Muscle layer of colon (tissue), 2 donors: ENCODE results near the gene CD19.
A peak's percentile ranks its signal among the peaks of the same experiment; 100 is the strongest.
"Not testable (repeated sequence)": the region's sequence is repeated elsewhere in the genome, so short reads cannot be mapped to it uniquely, and the experiment has no call there.

Source experiments
- H3K27ac ChIP-seq: one replicate; pipeline ENCODE4 v1.7.0; 2013; ENCODE audit warnings: low read depth, mild to moderate bottlenecking, low read length, moderate library complexity
- H3K27me3 ChIP-seq, 2 donors: one replicate each; pipeline ENCODE4 v1.7.0; 2013; ENCODE audit warnings: low read length in 2 of 2, mild to moderate bottlenecking in 2 of 2; ENCODE audit not compliant: insufficient read depth in 2 of 2, control insufficient read depth in 1 of 2
- H3K36me3 ChIP-seq: one replicate; pipeline ENCODE4 v1.7.0; 2013; ENCODE audit warnings: mild to moderate bottlenecking, low read length; ENCODE audit not compliant: insufficient read depth
- H3K4me1 ChIP-seq: one replicate; pipeline ENCODE4 v1.7.0; 2013; ENCODE audit warnings: mild to moderate bottlenecking, low read length; ENCODE audit not compliant: insufficient read depth
- H3K4me3 ChIP-seq, 2 donors: one replicate each; pipeline ENCODE4 v1.7.0; 2013; ENCODE audit warnings: low read length in 2 of 2, low read depth in 1 of 2, mild to moderate bottlenecking in 1 of 2, moderate library complexity in 1 of 2
- H3K9ac ChIP-seq: one replicate; pipeline ENCODE4 v1.7.0; 2013; ENCODE audit warnings: low read length
- H3K9me3 ChIP-seq: one replicate; pipeline ENCODE4 v1.7.0; 2013; ENCODE audit warnings: mild to moderate bottlenecking, low read length
- donor health status: abdominal sarcoma.
- donor health status: Adenocarcinoma of cecum.

The CD19 gene

DNA sequence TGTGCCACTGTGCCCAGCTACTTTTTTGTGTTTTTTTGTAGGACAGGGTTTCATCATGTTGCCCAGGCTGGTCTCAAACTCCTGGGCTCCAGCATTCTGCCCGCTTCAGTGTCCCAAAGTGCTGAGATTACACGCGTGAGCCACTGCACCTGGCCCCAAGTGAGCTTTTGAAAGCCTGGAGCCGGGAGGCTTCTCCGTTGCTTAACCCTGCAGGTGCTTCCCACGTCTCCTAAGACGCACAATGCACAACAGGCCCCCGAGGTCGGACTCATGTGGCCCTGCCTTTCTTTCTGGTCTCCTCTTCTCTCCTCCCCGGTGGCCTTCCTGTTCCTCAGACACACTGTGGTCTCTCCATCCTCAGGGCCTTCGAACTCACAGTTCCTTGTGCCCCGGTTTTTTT lies 19.2 kb upstream of the CD19 start:
- H3K4me3 ChIP-seq = no peak overlapping the region
- no peaks in the 10 kb centered on the region for H3K9me3 ChIP-seq
- H3K27me3 ChIP-seq = no peaks in the 10 kb centered on the region
- no peak overlapping the region for H3K27ac ChIP-seq
- peaks cover 11% of the 10 kb centered on the region for H3K36me3 ChIP-seq
- H3K9ac ChIP-seq = no peak overlapping the region
- no peaks in the 10 kb centered on the region for H3K4me1 ChIP-seq

DNA sequence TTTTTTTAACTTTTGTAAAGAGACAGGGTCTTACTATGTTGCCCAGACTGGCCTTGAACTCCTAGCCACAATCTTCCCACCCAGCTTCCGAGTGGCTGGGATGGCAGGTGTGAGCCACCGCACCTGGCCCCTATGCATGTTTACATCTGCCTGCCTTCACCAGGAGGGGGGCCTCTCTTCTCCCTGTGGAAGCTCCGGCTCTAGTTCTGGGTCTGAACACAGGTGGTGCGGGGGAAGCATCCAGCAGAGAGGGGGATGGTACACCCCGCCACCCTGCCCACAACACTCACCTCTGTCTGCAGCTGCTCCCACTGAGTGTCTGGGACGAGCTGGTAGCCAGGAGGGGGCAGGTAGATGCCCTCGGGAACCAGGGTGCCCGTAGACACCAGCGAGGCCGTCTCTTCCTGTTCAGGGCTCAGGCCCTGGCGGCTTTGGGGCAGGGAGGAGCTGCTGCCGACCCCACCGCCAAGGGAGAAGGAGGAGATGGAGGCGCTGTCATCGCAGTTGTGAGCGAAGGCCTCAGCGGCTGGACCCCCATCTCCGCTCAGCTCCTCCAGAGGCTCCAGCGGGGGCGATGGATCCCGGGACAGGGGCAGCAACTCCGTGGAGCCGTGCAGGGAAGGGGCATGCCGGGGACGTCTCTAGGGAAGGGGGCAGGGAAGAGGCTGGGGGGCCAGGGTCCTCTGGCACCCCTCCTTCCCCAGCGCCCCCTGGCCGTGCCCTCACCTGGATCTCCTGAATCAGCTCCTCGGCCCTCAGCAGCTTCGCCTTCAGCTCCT lies 17.6 kb upstream of the CD19 start:
- H3K9me3 ChIP-seq = no peaks in the 10 kb centered on the region
- no peak overlapping the region for H3K9ac ChIP-seq
- no peaks in the 10 kb centered on the region for H3K4me1 ChIP-seq
- H3K27me3 ChIP-seq = no peaks in the 10 kb centered on the region
- peaks cover 14% of the 10 kb centered on the region for H3K36me3 ChIP-seq
- no peak overlapping the region for H3K27ac ChIP-seq
- H3K4me3 ChIP-seq = no peak overlapping the region

- Histone ChIP-seq H3K27ac (no peak overlapping the region), H3K9ac (no peak overlapping the region), H3K27me3 (no peaks in the 10 kb centered on the region), H3K4me3 (no peak overlapping the region), H3K4me1 (no peaks in the 10 kb centered on the region), H3K9me3 (no peaks in the 10 kb centered on the region), H3K36me3 (peaks cover 14% of the 10 kb centered on the region)
These were observed 16.6 kb upstream of the CD19 start for GRCh38 chr16:28915181-28915580.

- Histone ChIP-seq H3K36me3 (peaks cover 14% of the 10 kb centered on the region), H3K27ac (no peak overlapping the region), H3K9me3 (no peaks in the 10 kb centered on the region), H3K9ac (no peak overlapping the region), H3K4me3 (no peak overlapping the region), H3K4me1 (no peaks in the 10 kb centered on the region), H3K27me3 (no peaks in the 10 kb centered on the region)
These were observed 14.7 kb upstream of the CD19 start for GRCh38 chr16:28917095-28917494.

DNA sequence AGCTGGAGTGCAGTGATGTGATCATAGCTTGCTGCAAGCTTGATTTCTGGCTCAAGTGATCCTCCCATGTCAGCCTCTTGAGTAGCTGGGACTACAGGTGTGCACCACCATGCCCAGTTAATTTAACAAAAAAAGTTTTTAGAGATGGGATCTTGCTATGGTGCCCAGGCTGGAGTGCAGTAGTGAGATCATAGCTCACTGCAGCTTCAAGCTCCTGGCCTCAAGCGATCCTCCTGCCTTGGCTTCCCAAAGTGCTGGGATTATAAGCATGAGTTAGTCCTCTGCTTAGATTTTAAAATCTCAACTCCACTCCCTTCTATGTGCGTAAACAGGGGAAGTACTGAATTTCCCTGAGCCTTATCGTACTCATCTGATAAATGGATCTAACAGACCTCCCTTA lies 13.1 kb upstream of the CD19 start:
- Histone ChIP-seq H3K9me3 (no peaks in the 10 kb centered on the region), H3K27ac (no peak overlapping the region), H3K36me3 (peaks cover 14% of the 10 kb centered on the region), H3K9ac (no peak overlapping the region), H3K4me1 (no peaks in the 10 kb centered on the region), H3K4me3 (no peak overlapping the region), H3K27me3 (no peaks in the 10 kb centered on the region)

GRCh38 chr16:28923231-28923587 lies 8.6 kb upstream of the CD19 start:
- H3K4me3 ChIP-seq = no peak overlapping the region
- H3K27me3 ChIP-seq = no peaks in the 10 kb centered on the region
- H3K27ac ChIP-seq = no peak overlapping the region
- H3K4me1 ChIP-seq = peaks cover 6% of the 10 kb centered on the region
- H3K9me3 ChIP-seq = no peaks in the 10 kb centered on the region
- H3K9ac ChIP-seq = no peak overlapping the region
- peaks cover 6% of the 10 kb centered on the region for H3K36me3 ChIP-seq

DNA sequence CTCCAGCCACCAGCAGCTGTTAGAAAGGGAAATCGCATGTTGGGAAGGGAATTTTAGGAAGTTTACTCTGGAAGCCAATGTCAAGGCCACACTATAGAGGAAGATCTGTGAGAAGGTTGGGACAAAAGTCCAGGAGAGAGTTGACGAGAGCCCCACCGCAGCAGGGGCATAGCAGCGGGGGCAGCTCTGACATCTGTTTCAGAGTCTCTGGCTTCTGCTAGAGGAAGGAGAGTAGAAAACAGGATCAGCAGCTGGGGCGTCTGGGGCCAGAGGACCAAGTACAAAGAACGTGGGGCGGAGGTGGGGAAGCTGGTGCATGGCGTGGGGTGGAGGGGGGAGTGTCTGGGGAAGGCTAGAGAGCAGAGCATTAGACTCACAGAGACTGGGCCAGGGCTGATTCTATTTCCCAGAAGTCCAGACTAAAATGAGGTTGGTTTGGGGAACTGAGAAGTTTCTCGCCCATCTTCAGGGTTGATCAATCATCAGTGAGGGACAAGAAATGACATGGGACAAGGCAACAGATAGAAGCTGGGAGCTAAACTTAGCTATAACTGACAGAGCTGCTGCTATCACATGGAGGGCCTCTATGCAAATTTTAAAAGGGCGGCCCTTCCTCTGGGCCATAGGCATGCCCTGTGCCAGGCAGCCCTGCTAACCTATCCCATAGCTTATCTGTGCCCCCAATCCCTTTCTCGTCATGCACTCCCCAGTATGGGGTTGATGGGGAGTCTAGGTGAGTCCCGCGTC lies 7.9 kb upstream of the CD19 start:
- Histone ChIP-seq H3K27ac (no peak overlapping the region), H3K9ac (no peak overlapping the region), H3K4me3 (peak overlapping the region in 1 of 2 donors; percentile 82)

GRCh38 chr16:28924399-28924761 lies 7.4 kb upstream of the CD19 start:
- Histone ChIP-seq H3K36me3 (no peaks in the 10 kb centered on the region), H3K4me3 (peak overlapping the region; percentile 60 to 82), H3K9ac (no peak overlapping the region), H3K27me3 (no peaks in the 10 kb centered on the region), H3K4me1 (peaks cover 6% of the 10 kb centered on the region), H3K27ac (no peak overlapping the region), H3K9me3 (no peaks in the 10 kb centered on the region)

More for the DNA sequence above, 7.9 kb upstream of the CD19 start:
- Histone ChIP-seq H3K36me3 (peaks cover 3% of the 10 kb centered on the region), H3K9me3 (no peaks in the 10 kb centered on the region), H3K4me1 (peaks cover 6% of the 10 kb centered on the region), H3K27me3 (no peaks in the 10 kb centered on the region)

GRCh38 chr16:28924762-28925385 lies 6.9 kb upstream of the CD19 start, which contains the start of gene RABEP2:
TSS of gene RABEP2 (minus strand) at chr16:28925238. CDS start at chr16:28925163, 75 bp downstream.
- no peaks in the 10 kb centered on the region for H3K36me3 ChIP-seq
- no peaks in the 10 kb centered on the region for H3K9me3 ChIP-seq
- H3K27ac ChIP-seq = peak within 1 kb of the TSS; percentile 93
- no peaks in the 10 kb centered on the region for H3K27me3 ChIP-seq
- H3K4me1 ChIP-seq = peaks cover 6% of the 10 kb centered on the region
- H3K9ac ChIP-seq = peak within 1 kb of the TSS; percentile 99
- peak within 1 kb of the TSS; percentile 60 to 82 for H3K4me3 ChIP-seq

DNA sequence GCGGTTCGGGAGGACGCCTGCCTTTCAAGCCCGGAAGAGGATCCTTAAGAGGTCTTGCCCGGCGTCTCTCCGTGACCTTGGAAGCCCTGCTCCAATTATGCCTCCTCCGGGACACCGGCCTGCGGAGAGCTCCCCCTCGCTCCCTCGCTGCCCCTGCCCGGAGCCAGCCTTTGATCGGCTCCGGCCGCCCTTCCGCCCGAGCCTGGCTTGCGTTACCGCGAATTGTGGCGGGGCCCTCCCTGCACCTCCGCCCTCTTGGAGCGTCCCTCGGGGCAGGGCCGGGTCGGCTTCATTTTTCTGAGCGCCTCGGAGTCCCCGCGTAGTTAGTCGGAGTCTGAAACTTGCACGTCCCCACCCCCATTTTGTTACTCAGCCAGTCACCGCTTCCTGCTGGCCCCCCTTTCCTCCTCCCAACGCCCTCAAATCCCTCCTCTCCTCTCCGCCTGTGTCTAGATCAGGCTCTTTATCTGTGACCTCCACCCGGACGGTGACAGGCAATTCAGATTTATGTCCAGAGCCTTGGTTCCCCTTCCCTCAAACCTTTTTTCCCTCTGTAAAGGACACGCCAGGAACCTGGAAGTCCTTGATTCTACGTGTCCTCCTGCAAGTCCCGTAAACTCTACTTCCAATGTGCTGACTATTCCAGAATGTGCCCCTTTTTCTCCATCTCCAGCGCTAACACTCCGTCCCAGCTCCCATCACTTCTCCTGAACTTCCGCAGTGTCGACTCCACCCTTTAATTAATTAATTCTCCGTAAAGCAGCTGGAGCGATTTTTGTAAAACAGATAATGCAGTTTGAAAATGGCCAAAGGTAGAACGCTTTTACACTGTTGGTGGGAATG lies 6.2 kb upstream of the CD19 start:
- Histone ChIP-seq H3K9me3 (no peaks in the 10 kb centered on the region), H3K27ac (peak overlapping the region; percentile 93), H3K4me1 (peaks cover 6% of the 10 kb centered on the region), H3K27me3 (no peaks in the 10 kb centered on the region), H3K36me3 (no peaks in the 10 kb centered on the region), H3K4me3 (peak overlapping the region; percentile 60 to 82), H3K9ac (peak overlapping the region; percentile 99)

DNA sequence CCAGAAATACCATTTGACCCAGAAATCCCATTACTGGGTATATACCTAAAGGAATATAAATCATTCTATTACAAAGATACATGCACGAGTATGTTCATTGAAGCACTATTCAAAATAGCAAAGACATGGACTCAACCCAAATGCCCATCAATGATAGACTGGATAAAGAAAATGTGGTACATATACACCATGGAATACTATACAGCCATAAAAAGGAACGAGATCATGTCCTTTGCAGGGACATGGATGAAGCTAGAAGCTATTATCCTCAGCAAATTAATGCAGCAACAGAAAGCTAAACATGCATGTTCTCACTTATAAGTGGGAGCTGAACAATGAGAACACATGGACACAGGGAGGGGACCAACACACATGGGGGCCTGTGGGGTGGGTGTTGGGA lies 5.5 kb upstream of the CD19 start:
- not testable (repeated sequence) for H3K36me3 ChIP-seq, H3K27ac ChIP-seq, H3K27me3 ChIP-seq, H3K9me3 ChIP-seq, H3K9ac ChIP-seq, H3K4me1 ChIP-seq
- H3K4me3 ChIP-seq = peak overlapping the region in 1 of 2 donors; percentile 82
